ENCODE data around the gene EBPL.
A peak's percentile ranks its signal among the peaks of the same experiment; 100 is the strongest.

Gene EBPL

GRCh38 chr13:49629947-49630346, 61.3 kb downstream of the EBPL start:
- TF ChIP-seq MAX (IDR thresholded peaks at IDR 0.05; ENCODE audit: low read depth, low read length) (no peak), CTCF (IDR thresholded peaks at IDR 0.05; ENCODE audit: low read depth, low read length) (no peak)
- peak overlapping the region; percentile 95 for H3K4me3 ChIP-seq (ENCODE audit: low read depth, low read length)
- DNase-seq (ENCODE audit: low read depth): no peak

DNA sequence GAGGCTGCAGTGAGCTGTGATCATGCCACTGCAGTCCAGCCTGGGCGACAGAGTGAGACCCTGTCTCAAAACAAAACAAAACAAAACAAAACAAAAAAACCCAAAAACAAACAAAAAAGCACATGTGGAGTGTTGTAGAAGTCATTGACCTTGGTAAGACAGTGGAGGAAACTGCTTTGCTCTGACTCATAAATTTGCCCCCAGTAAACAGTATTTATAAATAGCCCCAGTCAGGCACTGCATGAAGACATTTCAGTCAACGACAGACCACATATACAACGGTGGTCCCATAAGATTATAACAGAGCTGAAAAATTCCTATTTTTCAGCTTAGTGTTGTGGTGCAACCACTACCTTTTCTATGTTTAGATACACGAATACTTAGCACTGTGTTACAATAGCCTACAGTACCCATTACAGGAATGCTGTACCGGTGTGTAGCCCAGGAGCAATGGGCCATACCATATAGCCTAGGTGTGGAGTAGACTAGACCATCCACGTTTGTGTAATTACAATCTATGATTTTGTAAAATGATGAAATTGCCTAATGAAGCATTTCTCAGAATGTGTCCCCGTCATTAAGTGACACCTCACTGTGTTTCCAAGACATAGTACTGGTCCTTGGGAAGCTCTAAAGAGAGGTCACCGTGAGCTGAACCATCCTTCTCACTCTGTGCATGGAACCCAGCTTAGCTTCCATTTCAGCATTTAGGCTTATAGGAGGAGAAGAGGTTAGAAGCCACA, 61.9 kb downstream of the EBPL start:
- H3K4me3 ChIP-seq (ENCODE audit: low read depth, low read length): peak overlapping the region; percentile 95
- TF ChIP-seq MYC (IDR thresholded peaks at IDR 0.05; ENCODE audit: low read depth, low read length) (no peak), MAX (IDR thresholded peaks at IDR 0.05; ENCODE audit: low read depth, low read length) (0 out of 2 replicates have a peak, but pooled peaks have one; percentile 6)
- no peak for DNase-seq (ENCODE audit: low read depth)

GRCh38 chr13:49627831-49628652, 63.2 kb downstream of the EBPL start, which contains the start of gene ARL11:
Gene ARL11 (plus strand): TSS chr13:49628507. CDS start chr13:49630448, 1,941 bp downstream.
- no peak for TF ChIP-seq CTCF (IDR thresholded peaks at IDR 0.05; ENCODE audit: low read depth, low read length)
- TF ChIP-seq MAX (IDR thresholded peaks at IDR 0.05; ENCODE audit: low read depth, low read length): peak; percentile 83
- peak; percentile 97 for TF ChIP-seq POLR2A (IDR thresholded peaks at IDR 0.05; ENCODE audit: extremely low read depth, insufficient read length)
- TF ChIP-seq MYC (IDR thresholded peaks at IDR 0.05; ENCODE audit: low read depth, low read length): peak; percentile 81
- H3K4me3 ChIP-seq (ENCODE audit: low read depth, low read length): peak within 1 kb of the TSS; percentile 95
- DNase-seq (ENCODE audit: low read depth): peak; percentile 96

DNA sequence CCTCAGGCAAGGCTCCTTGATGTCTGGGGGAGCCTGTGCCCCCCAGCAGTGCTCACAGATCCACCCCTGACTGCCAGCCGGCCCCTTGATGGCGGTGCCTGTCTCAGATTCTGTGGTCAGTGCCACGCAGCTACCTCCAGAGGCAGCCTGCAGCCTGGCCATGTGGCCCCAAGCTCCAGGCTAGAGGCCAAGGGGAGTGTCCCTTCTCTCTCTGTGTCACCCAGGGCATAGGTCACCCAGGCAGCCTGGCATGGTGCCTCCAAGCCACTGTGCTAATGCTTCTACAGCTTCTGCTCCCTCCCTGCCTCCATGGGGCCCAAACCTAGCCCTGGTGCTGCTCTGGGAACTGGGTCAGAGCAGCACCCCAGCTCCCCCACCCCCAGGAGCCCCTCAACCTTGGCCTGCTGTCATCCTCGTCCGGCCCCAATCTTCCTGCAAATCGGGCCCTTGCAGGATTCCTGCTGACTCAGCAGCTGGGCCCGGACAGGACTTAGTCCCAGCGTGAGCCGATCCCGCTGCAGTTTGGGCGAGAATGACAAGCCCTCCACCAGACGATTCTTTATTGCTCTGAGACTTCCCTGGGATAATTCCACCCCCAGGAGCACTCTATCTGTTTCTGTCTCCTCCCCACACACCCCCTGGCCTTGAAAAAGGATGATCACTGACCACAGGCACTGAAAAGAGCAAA, 65.8 kb downstream of the EBPL start:
- H3K4me3 ChIP-seq (ENCODE audit: low read depth, low read length): no peak overlapping the region
- TF ChIP-seq CTCF (IDR thresholded peaks at IDR 0.05; ENCODE audit: low read depth, low read length): no peak
- no peak for TF ChIP-seq MYC (IDR thresholded peaks at IDR 0.05; ENCODE audit: low read depth, low read length)
- no peak for TF ChIP-seq POLR2A (IDR thresholded peaks at IDR 0.05; ENCODE audit: extremely low read depth, insufficient read length)
- TF ChIP-seq MAX (IDR thresholded peaks at IDR 0.05; ENCODE audit: low read depth, low read length): no peak
- DNase-seq (ENCODE audit: low read depth): no peak

DNA sequence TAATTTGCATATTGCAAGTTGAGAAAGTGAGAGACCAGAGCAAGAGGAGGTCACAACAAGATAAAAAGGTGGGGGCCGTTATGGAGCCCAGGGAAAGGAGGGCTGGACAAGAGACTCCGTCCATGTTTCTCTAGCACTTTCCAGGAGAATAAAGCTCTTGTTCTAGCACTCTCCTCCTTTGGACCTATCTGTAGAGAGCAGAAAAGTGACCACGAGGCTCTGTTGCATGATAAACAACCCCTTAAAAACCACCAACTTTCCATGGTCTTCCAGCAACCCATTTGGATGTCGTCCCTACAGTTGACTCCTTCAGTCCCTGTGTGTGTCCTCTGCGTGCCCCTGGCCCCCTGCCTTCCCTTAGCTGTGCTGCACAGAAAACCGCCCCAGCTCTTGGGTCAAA, 67.1 kb downstream of the EBPL start:
- TF ChIP-seq MAX (IDR thresholded peaks at IDR 0.05; ENCODE audit: low read depth, low read length) (no peak), POLR2A (IDR thresholded peaks at IDR 0.05; ENCODE audit: extremely low read depth, insufficient read length) (no peak), MYC (IDR thresholded peaks at IDR 0.05; ENCODE audit: low read depth, low read length) (no peak), CTCF (IDR thresholded peaks at IDR 0.05; ENCODE audit: low read depth, low read length) (no peak)
- no peak for DNase-seq (ENCODE audit: low read depth)
- no peak overlapping the region for H3K4me3 ChIP-seq (ENCODE audit: low read depth, low read length)
